ENCODE measurements around the gene RAET1E. TPM values are rescaled to one million over a fixed set of nuclear protein-coding genes. Genes with fewer than 3 reads are reported as not detected.
"Not testable (repeated sequence)": the region's sequence is repeated elsewhere in the genome, so short reads cannot be mapped to it uniquely, and the experiment has no call there.

RAET1E gene
- total RNA-seq, 2 donors from 2014 or later: 0.55 TPM; not detected in 1

DNA sequence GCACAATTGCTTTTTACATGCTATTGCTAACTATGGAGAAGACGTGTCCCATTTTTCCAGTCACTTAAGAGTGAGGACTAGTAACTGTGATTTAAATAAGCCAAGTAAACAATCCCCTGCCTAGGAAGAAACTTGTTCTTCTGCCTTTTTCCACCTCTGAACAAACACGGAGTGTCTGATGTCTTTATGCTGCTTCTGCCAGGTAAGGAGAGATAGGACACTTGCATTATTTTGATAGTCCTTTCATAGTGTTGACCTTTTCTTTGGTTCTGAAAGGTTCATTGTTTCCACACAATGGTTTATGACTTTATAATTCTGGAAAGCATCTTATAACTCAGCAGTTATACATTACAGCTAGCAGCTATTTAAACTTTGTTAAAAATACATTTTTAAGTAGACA is 42.2 kb downstream of the RAET1E start:
- Mint-ChIP-seq H3K4me3 (no peak overlapping the region), H3K4me1 (peaks cover 14% of the 10 kb centered on the region), H3K27me3 (peaks cover 2% of the 10 kb centered on the region), H3K27ac (no peak overlapping the region), H3K36me3 (ENCODE audit: low read depth) (no peaks in the 10 kb centered on the region)
- ATAC-seq: no peak
- no peak for DNase-seq
- no peaks in the 10 kb centered on the region for H3K9me3 ChIP-seq (ENCODE audit: control insufficient read depth, low read length, poor library complexity, severe bottlenecking)

DNA sequence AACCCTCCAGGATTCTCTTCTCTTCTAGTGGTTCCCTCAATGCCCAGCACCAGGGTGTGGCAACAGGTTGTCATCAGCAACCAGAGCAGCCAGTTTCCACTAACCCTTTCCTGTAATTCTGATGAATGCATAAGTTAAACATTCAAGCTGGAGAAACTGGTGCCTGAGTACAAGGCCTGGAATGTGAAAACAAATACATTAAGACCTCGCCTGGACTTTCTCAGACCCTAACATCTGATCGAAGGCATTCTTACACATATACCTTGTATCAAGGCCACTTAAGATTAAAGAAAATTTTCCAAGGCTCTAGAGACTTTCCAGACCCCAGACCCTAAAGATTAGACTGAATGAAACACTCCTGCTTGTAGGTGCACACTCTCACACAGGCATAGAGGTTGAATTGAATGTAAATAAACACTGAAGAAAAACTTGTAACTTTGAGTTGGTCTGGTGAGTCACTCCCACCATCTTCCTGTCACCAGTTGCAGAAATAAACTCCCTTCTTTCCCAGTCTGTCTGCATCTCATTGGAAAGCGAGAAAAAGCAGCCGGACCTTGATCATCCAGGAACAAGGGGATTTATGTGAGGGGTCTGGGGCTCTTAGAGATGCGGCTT is 42.8 kb downstream of the RAET1E start:
- Mint-ChIP-seq H3K4me1 (peaks cover 12% of the 10 kb centered on the region), H3K36me3 (ENCODE audit: low read depth) (no peaks in the 10 kb centered on the region), H3K4me3 (no peak overlapping the region), H3K27ac (no peak overlapping the region), H3K27me3 (no peaks in the 10 kb centered on the region)
- no peaks in the 10 kb centered on the region for H3K9me3 ChIP-seq (ENCODE audit: control insufficient read depth, low read length, poor library complexity, severe bottlenecking)
- ATAC-seq: no peak
- DNase-seq: no peak

DNA sequence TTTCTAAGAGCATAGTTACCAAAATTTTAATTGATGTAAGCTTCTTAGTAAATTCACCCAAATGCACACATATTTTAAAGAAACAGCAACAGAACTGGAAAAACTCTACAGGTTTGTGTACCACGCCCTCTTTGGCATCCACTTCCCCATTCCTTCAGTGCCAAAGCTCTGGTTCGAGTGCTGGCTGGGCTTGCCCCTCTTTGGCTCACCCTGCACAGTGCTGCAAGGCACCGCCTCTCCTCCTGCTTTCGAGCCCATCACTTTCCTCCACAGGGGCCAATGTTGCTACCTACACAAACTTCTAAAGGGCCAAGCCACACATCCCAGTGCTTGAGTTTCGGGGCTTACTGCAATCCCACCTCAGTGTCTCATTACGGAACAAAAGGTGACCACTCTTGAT is 43.4 kb downstream of the RAET1E start:
- Mint-ChIP-seq H3K27me3 (no peaks in the 10 kb centered on the region), H3K27ac (no peak overlapping the region), H3K4me1 (peaks cover 12% of the 10 kb centered on the region), H3K36me3 (ENCODE audit: low read depth) (no peaks in the 10 kb centered on the region), H3K4me3 (no peak overlapping the region)
- DNase-seq (no peak), ATAC-seq (no peak)
- H3K9me3 ChIP-seq (ENCODE audit: control insufficient read depth, low read length, poor library complexity, severe bottlenecking): no peaks in the 10 kb centered on the region

DNA sequence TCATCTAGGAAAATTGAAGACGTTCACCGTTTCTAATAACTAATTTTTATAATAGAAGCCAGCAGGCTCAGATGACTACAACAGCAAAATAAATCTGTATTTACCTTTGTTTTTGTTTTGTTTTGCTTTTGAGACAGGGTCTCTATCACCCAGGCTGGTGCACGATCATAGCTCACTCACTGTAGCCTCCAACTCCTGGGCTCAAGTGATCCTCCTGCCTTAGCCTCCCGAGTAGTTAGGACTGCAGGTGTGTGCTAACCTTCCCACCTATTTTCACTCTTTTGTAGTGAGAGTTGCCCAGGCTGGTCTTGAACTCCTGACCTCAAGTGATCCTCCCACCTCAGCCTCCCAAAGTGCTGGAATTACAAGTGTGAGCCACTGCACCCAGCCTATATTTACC is 43.9 kb downstream of the RAET1E start:
- not testable (repeated sequence) for ATAC-seq; H3K36me3 Mint-ChIP-seq (ENCODE audit: low read depth); H3K27ac Mint-ChIP-seq; H3K9me3 ChIP-seq (ENCODE audit: control insufficient read depth, low read length, poor library complexity, severe bottlenecking); DNase-seq; H3K4me3 Mint-ChIP-seq; H3K27me3 Mint-ChIP-seq
- peaks cover 12% of the 10 kb centered on the region for H3K4me1 Mint-ChIP-seq

- no peaks in the 10 kb centered on the region for H3K27me3 Mint-ChIP-seq
- ATAC-seq (peak; percentile 18), DNase-seq (no peak)
- H3K4me3 Mint-ChIP-seq: no peak overlapping the region
- H3K4me1 Mint-ChIP-seq: peaks cover 12% of the 10 kb centered on the region
- no peaks in the 10 kb centered on the region for H3K9me3 ChIP-seq (ENCODE audit: control insufficient read depth, low read length, poor library complexity, severe bottlenecking)
- no peak overlapping the region for H3K27ac Mint-ChIP-seq
- no peaks in the 10 kb centered on the region for H3K36me3 Mint-ChIP-seq (ENCODE audit: low read depth)
Observed at GRCh38 chr6:149852881-149853280, 45.0 kb downstream of the RAET1E start.

GRCh38 chr6:149852180-149852579 is 45.7 kb downstream of the RAET1E start:
- Mint-ChIP-seq H3K4me3 (no peak overlapping the region), H3K36me3 (ENCODE audit: low read depth) (no peaks in the 10 kb centered on the region), H3K27ac (no peak overlapping the region), H3K27me3 (no peaks in the 10 kb centered on the region), H3K4me1 (peaks cover 12% of the 10 kb centered on the region)
- ATAC-seq: peak; percentile 87
- no peaks in the 10 kb centered on the region for H3K9me3 ChIP-seq (ENCODE audit: control insufficient read depth, low read length, poor library complexity, severe bottlenecking)
- DNase-seq: no peak

DNA sequence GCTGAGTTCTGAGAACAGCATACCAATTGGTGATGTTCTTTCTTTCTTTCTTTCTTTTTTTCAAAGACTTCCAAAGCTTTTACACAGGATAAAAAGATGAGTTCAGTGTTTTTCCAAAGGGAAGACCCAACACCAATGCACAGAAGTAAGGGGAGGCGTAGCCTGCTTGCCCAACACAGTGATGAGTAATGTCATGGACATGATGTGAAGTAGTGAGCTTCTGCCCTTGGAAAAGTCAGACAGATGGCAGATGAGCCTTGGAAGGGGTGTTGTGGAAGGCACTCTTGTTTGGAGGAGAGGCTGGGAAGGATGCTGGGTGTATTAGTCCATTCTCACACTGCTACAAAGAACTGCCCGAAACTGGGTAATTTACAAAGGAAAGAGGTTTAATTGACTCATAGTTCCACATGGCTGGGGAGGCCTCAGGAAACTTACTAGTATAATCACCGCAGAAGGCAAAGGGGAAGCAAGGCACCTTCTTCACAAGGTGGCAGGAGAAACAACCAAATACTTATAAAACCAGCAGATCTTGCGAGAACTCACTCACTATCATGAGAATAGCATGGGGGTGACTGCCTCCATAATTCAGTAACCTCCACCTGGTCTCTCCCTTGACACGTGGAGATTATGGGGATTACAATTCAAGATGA is 46.3 kb downstream of the RAET1E start:
- Mint-ChIP-seq H3K27me3 (no peaks in the 10 kb centered on the region), H3K27ac (peak overlapping the region; percentile 47), H3K4me1 (peaks cover 12% of the 10 kb centered on the region), H3K4me3 (no peak overlapping the region), H3K36me3 (ENCODE audit: low read depth) (no peaks in the 10 kb centered on the region)
- no peaks in the 10 kb centered on the region for H3K9me3 ChIP-seq (ENCODE audit: control insufficient read depth, low read length, poor library complexity, severe bottlenecking)
- ATAC-seq: no peak
- no peak for DNase-seq

- DNase-seq; H3K4me1 Mint-ChIP-seq; ATAC-seq; H3K27ac Mint-ChIP-seq; H3K4me3 Mint-ChIP-seq; H3K27me3 Mint-ChIP-seq; H3K9me3 ChIP-seq (ENCODE audit: control insufficient read depth, low read length, poor library complexity, severe bottlenecking); H3K36me3 Mint-ChIP-seq (ENCODE audit: low read depth): not testable (repeated sequence)
Observed at GRCh38 chr6:149848343-149848742, 49.6 kb downstream of the RAET1E start.

Other genes with a start within 250 kb of the RAET1E start
- gene KATNA1, start 249.4 kb downstream of the RAET1E start, total RNA-seq: 10 to 100 TPM; 15.2 to 18.2 TPM
- gene LATS1, start 180.0 kb downstream of the RAET1E start, total RNA-seq: 10 to 100 TPM; 35.4 to 43.6 TPM
- gene NUP43, start 151.6 kb downstream of the RAET1E start, total RNA-seq: 10 to 100 TPM; 13.7 to 16.3 TPM
- 10 to 100 TPM; 32.4 to 32.9 TPM for gene PCMT1, start 148.4 kb downstream of the RAET1E start, total RNA-seq
- gene LRP11, start 33.8 kb downstream of the RAET1E start, total RNA-seq: 1 to 10 TPM; 1.8 to 2.5 TPM
- not detected for gene RAET1G, start 25.0 kb upstream of the RAET1E start, total RNA-seq
- gene ULBP2, start 43.9 kb upstream of the RAET1E start, total RNA-seq: 1 to 10 TPM; 2.8 to 3.7 TPM
- under 1 TPM in 1 of 2 donors, not detected in 1; 0.20 TPM for gene ULBP1, start 65.8 kb upstream of the RAET1E start, total RNA-seq
- not detected for gene RAET1L, start 127.4 kb upstream of the RAET1E start, total RNA-seq
- gene ULBP3, start 171.0 kb upstream of the RAET1E start, total RNA-seq: 1 to 10 TPM in 1 of 2 donors, under 1 TPM in 1; 0.68 to 1.6 TPM
- not detected for gene PPP1R14C, start 244.9 kb upstream of the RAET1E start, total RNA-seq

Measured in T-helper 17 cell (primary cell).